Effector CD8-positive, alpha-beta T cell (primary cell): ENCODE measurements around the gene NTN5.
"Not testable (repeated sequence)": the region's sequence is repeated elsewhere in the genome, so short reads cannot be mapped to it uniquely, and the experiment has no call there.

ENCODE experiments used
- DNase-seq: peaks from one replicate; lab custom pipeline; 2025; lab: John Stamatoyannopoulos, UW
- total RNA-seq, 4 experiments: gene quantifications; one replicate each; lab custom pipeline; 2026; lab: John Stamatoyannopoulos, UW

Gene NTN5, protein sequence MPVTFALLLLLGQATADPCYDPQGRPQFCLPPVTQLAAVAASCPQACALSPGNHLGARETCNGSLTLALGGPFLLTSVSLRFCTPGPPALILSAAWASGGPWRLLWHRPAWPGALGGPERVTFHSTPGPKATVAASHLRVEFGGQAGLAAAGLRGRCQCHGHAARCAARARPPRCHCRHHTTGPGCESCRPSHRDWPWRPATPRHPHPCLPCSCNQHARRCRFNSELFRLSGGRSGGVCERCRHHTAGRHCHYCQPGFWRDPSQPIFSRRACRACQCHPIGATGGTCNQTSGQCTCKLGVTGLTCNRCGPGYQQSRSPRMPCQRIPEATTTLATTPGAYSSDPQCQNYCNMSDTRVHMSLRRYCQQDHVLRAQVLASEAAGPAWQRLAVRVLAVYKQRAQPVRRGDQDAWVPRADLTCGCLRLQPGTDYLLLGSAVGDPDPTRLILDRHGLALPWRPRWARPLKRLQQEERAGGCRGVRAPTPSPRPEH
- total RNA-seq, result 0.18 to 1.7 (median 0.98) reads per million in 4 experiments

DNA sequence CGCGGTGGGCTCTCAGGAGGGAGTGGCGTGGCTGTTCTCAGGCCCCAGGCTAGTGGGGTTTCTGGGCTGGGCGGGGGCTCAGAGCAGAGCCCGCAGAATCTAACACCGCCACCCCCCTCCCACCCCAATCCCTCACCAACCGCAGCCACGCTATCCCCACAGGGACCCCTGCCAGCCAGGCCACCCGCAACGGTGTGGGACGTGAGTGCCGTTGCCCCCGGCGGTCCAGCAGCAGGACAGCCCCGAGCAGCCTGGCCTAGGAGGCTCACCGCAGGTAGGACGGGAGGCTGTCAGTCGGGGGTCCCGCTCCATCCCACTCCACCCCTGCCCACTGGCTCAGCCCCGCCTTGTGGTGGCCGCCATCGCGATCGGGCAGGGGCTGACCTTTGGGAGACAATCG is at the start of gene NTN5:
TSS of gene NTN5 (minus strand) at position 24 of the 400 bp plus-strand sequence. CDS start 2,031 bp downstream, outside the sequence.
- no peak for DNase-seq

- no peak for DNase-seq
Observed at GRCh38 chr19:48722196-48722708, 49.4 kb upstream of the NTN5 start.

DNA sequence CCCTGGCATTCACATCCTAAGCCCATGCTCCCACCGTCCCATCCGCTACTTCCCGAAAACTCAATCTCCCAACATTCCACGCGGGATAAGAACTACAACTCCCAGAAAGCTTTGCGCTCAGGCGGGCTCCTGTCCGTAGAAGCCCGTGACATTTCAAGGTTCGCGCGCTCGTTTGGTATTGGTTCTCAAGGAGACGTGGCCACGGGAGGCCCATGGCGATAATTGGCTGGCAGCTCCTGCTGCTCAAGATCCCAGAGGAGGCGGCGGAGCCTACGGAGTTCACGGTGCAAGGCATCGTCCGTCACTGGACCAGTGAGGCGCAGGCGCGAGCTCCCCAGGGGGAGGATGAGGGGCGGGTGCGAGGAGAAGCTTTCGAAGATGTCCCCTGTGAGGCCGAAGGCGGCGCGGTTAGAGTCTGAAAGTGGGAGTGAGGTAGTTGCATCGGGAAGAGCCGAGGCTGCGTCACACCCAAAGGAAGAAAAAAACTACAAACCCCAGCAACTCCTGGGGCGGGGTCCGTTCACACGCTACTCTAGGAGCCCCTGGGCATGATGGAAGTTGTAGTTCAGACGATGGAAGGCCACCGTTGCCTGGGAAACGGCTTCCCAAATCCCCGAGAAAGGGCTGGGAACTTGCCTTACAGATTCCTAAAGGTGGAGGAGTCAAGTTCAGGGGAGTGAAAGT is 47.9 kb upstream of the NTN5 start:
- DNase-seq, result peak; percentile 78

DNA sequence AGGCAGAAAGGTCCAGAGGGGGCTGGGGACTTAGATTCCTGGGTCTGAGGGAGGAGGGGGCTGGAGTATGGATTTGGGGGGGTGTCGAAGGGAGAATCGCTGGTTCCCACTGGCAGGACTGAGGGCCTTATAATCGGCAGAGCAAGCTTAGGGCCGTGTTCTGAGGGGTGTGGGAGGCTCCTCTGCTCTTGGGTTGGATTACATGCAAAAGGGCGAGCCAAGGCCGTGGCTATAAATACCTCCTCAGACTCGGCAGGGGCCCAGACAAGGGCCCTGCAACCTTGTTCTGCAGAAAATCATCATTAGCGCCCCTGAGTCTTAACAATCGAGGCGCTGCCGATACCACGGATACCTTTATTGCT is 47.4 kb upstream of the NTN5 start:
- DNase-seq, result no peak

GRCh38 chr19:48719263-48720171 is 46.7 kb upstream of the NTN5 start, which contains the start of gene MAMSTR:
Gene MAMSTR, minus strand, starts transcription at chr19:48719725. Its CDS starts 694 bp downstream, at chr19:48719031.
- DNase-seq, result no peak

DNA sequence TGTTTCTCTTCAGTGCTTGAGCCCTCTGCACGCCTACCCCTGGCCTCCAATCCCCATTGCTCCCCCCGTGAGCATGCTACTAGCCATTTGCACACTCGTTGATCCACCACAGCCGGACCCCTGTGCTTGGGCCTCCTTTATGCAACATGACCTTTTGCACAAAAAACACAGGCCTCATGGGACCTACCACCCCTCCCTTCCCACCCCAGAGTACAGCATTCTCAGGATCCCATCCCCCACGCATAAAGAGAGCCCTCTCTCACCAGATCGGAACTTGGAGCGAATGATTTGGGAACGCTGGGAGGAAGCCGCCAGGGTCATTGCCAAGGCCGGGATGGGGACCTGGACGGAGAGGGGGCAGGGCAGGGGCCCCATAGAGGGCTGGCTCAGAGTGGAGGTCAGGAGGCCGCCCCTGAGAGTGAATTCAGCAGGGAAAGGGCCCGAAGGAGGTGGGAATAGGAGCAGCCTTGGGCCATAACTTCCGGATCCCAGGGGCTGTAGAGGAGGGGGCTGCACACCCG is 46.0 kb upstream of the NTN5 start:
- DNase-seq, result no peak

DNA sequence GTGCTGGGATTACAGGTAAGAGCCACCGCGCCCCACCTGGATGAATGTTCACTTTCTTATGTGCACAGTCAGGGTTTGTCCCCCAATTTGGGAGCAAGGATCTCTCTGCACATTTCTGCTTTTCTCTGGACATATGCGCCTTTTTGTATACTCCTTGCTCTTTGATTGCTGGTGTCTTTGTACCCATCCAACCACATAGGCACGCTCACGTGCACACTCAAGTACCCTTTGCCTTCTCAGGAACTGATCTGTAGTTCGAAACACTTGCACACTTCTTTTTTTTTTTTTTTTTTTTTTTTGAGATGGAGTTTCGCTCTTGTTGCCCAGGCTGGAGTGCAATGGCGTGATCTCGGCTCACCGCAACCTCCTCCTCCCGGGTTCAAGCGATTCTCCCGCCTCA is 45.3 kb upstream of the NTN5 start:
- not testable (repeated sequence) for DNase-seq

GRCh38 chr19:48716562-48717291 is 43.9 kb upstream of the NTN5 start:
- no peak for DNase-seq

DNA sequence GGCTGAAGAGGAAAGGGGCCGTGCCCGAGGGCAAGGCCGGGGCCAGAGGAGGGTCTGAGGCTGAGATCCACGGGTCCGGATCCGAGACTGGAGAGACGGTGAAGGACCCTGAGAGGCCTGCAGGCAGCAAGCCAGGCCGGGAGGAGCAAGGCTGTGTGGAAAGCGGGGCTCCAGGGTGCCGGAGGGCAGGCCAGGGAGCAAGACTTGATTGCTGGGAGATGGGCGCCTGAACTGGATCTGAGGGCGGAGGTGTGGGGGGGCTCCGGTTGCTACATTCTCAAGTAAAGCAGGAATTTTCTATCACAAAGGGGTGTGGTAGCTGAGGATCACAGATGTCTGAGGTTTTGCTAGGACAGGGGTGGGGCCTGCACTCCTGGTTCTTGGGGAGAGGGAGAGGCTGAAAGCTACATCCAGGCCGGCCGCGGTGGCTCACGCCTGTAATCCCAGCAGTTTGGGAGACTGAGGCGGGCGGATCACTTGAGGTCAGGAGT is 42.9 kb upstream of the NTN5 start:
- DNase-seq, result no peak

GRCh38 chr19:48714759-48715675 is 42.2 kb upstream of the NTN5 start:
- DNase-seq, result no peak

- DNase-seq, result peak; percentile 93
Observed at GRCh38 chr19:48713864-48714755, 41.3 kb upstream of the NTN5 start.

DNA sequence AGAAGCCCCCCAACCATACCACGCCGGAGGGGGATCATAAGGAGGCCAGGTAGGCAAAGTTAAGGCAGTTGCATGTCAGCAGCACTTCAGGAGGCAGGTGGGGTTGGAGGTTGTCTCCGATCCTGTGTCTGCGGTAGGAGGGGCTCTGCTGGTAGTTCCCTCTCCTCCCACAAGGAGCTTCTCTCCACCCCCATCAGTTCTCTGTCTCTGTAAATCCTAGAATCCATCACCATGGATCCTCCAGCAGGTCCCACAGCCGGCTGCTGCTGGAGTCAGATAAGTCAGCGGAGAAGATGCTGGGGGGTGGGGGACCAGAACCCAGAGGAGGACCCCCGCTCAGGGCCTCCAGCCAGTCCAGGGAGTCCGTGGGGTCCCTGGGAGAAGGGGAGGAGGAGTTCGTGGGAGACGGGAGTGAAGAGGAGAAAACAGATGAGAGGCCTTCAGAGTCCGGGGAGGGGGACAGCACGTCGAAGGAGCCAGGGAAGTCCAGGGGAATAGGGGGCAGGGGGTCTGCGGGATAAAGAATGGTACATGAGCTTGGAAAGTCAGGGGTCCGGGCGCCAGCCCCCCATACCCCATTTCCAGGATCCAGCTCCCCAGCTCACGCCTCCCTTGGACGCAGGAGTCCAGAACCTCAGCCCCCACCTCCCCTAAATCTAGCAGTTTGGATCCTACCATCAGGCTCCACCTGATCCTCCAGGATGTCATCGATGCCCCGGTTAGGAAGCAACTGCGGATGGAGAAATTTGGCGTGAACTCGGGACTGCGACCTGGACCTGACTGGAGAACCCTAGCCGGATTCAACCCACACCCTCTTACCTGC is 40.4 kb upstream of the NTN5 start:
- no peak for DNase-seq

- DNase-seq, result no peak
Observed at GRCh38 chr19:48711106-48711662, 38.4 kb upstream of the NTN5 start.

DNA sequence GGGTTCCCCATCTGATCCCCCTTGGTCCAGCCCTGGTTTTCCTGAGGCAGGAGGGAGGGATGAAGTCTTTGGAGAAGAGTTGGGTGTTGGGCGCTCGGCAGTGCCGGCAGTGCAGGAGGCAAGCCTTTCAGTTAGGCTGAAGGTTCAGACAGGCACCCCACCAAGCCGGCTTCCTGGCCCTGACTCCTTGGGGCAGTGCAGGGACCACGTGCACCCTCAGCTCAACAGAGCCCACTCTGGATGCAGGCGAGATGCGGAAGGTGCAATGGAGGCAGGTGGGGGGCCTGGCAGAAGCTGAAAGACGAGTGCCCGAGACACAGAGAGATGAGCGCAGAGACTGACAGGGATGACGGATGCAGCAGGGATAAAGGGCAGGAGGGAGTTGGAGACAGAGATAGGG is 35.7 kb upstream of the NTN5 start:
- no peak for DNase-seq

DNA sequence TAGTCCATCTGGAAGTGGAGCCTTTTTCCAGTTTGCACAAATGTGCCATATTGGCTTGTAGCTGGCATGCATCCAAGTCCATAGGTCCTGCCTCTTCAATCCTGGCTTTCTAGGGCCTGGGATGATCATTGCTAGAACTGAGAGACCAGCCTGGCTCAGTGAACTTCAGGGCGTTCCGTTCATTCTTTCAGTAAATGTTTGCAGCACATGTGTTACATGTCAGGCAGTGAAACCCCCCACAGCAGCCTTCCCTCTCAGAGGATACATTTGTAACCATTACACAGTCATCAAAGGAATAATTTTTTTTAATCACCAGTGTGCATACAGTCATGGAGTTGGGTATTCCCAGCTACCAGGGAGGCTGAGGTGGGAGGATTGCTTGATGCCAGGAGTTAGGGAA is 32.6 kb upstream of the NTN5 start:
- no peak for DNase-seq

GRCh38 chr19:48703316-48703715 is 30.5 kb upstream of the NTN5 start:
- no peak for DNase-seq

GRCh38 chr19:48702701-48703100 is 29.9 kb upstream of the NTN5 start:
- DNase-seq, result no peak
